Neural crest cell (in vitro differentiated cells): ENCODE data around the gene SYCN. TPM values are rescaled to one million over a fixed set of nuclear protein-coding genes. Genes with fewer than 3 reads are reported as not detected.

ENCODE experiments used
- DNase-seq: peaks from one replicate; pipeline ENCODE4 v3.0.0; 2021; ENCODE audit warnings: low read depth, mixed read lengths, low spot score
- H3K27ac Mint-ChIP-seq: one replicate; pipeline ENCODE4 v1.8.0; 2021; ENCODE audit warnings: mild to moderate bottlenecking, mixed read lengths; ENCODE audit not compliant: unreplicated experiment
- H3K27me3 Mint-ChIP-seq: 2 replicates; pipeline ENCODE4 v1.8.0; 2021; ENCODE audit warnings: low read depth, mild to moderate bottlenecking, mixed read lengths
- H3K36me3 Mint-ChIP-seq: 2 replicates; pipeline ENCODE4 v1.8.0; 2021; ENCODE audit warnings: low read depth, mild to moderate bottlenecking, mixed read lengths
- H3K4me1 Mint-ChIP-seq: 2 replicates; pipeline ENCODE4 v1.8.0; 2021; ENCODE audit warnings: mixed read lengths
- H3K4me3 Mint-ChIP-seq: one replicate; pipeline ENCODE4 v1.8.0; 2021; ENCODE audit warnings: mild to moderate bottlenecking, mixed read lengths
- H3K9me3 Mint-ChIP-seq: 2 replicates; pipeline ENCODE4 v1.8.0; 2021; ENCODE audit warnings: mixed read lengths
- total RNA-seq: library from RNA; stranded (reverse); gene quantifications from 2 replicates; pipeline ENCODE4 v1.2.1, GENCODE V29; 2021
- TF ChIP-seq, protein P1 (sequence below): fragments of 200-600 bp; sonication (generic); conservative IDR thresholded peaks from 2 replicates; pipeline ENCODE4 v1.5.0; 2021; ENCODE audit warnings: antibody characterized with exemption, mild to moderate bottlenecking

Gene SYCN
- total RNA-seq, 1 donor from 2014 or later, result not detected

DNA sequence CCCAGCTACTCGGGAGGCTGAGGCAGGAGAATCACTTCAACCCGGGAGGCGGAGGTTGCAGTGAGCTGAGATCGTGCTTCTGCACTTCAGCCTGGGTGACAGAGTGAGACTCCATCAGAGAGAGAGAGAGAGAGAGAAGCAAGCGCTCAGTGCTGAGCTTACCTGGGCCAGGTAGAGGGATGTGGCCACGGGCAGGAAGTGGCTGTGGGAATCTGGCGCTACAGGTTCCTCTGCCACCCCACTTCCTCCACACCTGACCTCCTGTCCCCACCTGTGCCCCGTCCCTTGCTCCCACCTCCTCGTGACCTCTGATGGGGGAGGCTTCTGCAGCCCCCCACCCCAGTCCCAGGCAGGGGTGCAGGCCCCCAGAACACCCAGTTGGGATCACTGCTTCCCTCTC, 8.3 kb downstream of the SYCN start:
- H3K4me1 Mint-ChIP-seq, result peaks cover 12% of the 10 kb centered on the region
- H3K27ac Mint-ChIP-seq, result no peak overlapping the region
- TF ChIP-seq, protein P1, sequence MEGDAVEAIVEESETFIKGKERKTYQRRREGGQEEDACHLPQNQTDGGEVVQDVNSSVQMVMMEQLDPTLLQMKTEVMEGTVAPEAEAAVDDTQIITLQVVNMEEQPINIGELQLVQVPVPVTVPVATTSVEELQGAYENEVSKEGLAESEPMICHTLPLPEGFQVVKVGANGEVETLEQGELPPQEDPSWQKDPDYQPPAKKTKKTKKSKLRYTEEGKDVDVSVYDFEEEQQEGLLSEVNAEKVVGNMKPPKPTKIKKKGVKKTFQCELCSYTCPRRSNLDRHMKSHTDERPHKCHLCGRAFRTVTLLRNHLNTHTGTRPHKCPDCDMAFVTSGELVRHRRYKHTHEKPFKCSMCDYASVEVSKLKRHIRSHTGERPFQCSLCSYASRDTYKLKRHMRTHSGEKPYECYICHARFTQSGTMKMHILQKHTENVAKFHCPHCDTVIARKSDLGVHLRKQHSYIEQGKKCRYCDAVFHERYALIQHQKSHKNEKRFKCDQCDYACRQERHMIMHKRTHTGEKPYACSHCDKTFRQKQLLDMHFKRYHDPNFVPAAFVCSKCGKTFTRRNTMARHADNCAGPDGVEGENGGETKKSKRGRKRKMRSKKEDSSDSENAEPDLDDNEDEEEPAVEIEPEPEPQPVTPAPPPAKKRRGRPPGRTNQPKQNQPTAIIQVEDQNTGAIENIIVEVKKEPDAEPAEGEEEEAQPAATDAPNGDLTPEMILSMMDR, result no peak
- H3K4me3 Mint-ChIP-seq, result no peak overlapping the region
- H3K36me3 Mint-ChIP-seq, result no peaks in the 10 kb centered on the region
- peaks cover 70% of the 10 kb centered on the region for H3K27me3 Mint-ChIP-seq
- DNase-seq, result no peak
- no peaks in the 10 kb centered on the region for H3K9me3 Mint-ChIP-seq

DNA sequence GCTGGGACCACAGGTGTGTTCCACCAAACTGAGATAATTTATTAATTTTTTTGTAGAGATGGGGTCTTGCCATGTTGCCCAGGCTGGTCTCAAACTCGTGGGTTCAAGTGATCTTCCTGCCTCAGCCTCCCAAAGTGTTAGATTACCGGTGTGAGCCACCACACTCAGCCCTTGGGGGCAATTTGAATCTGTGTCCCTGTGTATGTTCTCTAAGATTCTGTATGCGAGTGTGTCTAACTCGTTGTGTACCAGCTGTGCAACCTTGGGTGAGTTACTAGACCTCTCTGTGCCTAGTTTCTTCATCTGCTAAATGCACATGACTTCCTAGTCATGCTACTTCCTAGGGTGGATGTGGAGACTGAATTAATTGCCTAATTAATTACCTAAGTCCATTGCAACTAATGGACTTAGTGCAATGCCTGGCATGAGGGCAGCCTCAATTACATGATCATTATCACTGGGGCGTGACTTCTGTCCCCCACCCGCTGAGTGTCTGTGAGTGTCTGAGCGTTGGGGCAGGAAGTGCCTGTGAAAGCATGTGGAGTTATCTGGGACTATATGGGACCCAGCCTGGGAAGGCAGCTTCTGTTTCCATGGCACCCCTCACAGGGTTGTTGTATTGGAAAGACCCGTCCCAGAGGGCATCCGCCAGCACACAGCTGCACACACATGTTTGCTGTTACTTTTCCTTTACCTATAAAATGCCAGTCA, 9.1 kb downstream of the SYCN start:
- DNase-seq, result no peak
- no peak overlapping the region for H3K4me3 Mint-ChIP-seq
- no peaks in the 10 kb centered on the region for H3K9me3 Mint-ChIP-seq
- no peak overlapping the region for H3K27ac Mint-ChIP-seq
- no peaks in the 10 kb centered on the region for H3K36me3 Mint-ChIP-seq
- H3K27me3 Mint-ChIP-seq, result peaks cover 70% of the 10 kb centered on the region
- peaks cover 12% of the 10 kb centered on the region for H3K4me1 Mint-ChIP-seq
- TF ChIP-seq, protein P1, result no peak

DNA sequence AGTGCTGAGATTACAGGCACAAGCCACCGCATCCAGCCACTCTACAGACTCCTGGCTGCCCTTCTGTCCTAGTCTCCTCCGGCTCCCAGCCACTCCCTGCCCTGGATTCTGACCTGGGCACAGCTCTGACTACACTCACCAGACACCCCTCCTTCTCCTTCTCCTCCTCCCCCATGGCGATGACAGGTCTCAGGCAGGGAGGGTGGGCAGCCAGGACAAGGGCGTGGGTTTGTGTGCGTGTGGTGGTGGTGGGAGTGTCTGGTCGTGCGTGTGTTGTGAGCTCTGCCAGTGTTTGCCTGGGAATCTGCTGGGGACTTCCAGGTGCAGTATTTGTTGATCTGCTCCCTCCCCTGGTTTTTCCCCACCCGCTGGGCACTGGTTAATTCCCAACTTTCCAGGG, 10.3 kb downstream of the SYCN start:
- peak overlapping the region; percentile 71 for H3K27ac Mint-ChIP-seq
- no peak overlapping the region for H3K4me3 Mint-ChIP-seq
- H3K9me3 Mint-ChIP-seq, result no peaks in the 10 kb centered on the region
- DNase-seq, result no peak
- H3K36me3 Mint-ChIP-seq, result no peaks in the 10 kb centered on the region
- H3K4me1 Mint-ChIP-seq, result peaks cover 12% of the 10 kb centered on the region
- TF ChIP-seq, protein P1, result no peak
- peaks cover 66% of the 10 kb centered on the region for H3K27me3 Mint-ChIP-seq

DNA sequence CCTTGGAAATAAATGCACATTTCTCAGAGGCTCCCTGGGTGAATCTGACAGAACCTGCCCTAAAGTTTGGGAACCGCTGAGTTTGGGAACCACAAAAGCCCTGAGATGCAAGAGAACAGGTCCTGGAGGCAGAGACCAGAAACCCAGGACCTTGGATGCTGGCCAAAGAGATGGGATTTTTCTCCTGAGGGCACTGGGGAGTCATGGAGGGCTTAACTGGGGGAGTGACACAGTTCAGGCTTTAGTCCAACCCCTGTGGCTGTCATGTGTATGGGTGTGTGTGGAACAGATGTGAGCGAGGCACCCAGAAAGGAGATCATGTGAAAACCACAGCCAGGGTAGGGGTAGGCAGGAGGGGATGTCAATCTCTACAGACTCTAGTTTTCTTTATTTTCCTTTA, 11.2 kb downstream of the SYCN start:
- H3K36me3 Mint-ChIP-seq, result no peaks in the 10 kb centered on the region
- H3K4me1 Mint-ChIP-seq, result peaks cover 12% of the 10 kb centered on the region

DNA sequence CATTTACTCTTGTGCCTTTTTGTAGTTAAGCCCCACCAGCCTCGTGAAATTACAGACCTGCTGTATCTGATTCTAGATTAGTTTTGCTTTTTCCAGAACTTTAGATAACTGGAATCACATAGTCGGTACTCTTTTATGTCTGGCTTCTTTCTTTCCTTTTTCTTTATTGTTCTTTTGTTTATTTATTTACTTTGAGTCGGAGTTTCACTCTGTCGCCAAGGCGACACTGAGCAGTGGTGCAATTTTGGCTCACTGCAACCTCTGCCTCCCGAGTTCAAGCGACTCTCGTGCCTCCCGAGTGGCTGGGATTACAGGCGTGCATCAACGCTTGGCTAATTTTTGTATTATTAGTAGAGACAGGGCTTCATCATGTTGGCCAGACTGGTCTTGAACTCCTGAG, 13.3 kb downstream of the SYCN start:
- H3K27me3 Mint-ChIP-seq, result peaks cover 40% of the 10 kb centered on the region
- H3K4me1 Mint-ChIP-seq, result peaks cover 13% of the 10 kb centered on the region
- no peaks in the 10 kb centered on the region for H3K36me3 Mint-ChIP-seq
- H3K27ac Mint-ChIP-seq, result no peak overlapping the region
- TF ChIP-seq, protein P1, result no peak
- H3K4me3 Mint-ChIP-seq, result no peak overlapping the region
- H3K9me3 Mint-ChIP-seq, result no peaks in the 10 kb centered on the region
- DNase-seq, result no peak

More for the DNA sequence above, 11.2 kb downstream of the SYCN start:
- DNase-seq, result no peak
- Mint-ChIP-seq H3K9me3 (no peaks in the 10 kb centered on the region), H3K27ac (no peak overlapping the region), H3K4me3 (no peak overlapping the region), H3K27me3 (peaks cover 59% of the 10 kb centered on the region)
- TF ChIP-seq, protein P1, result no peak
